MM.1S (cell line): ENCODE results near the gene AMBN.

ENCODE experiments used
- DNase-seq: peaks from one replicate; pipeline ENCODE4 v3.0.0-alpha.2; 2015
- H2AFZ ChIP-seq: fragments of 300-600 bp; sonication (generic); 2 replicates; pipeline ENCODE4 v1.6.0; 2016; ENCODE audit warnings: antibody characterized with exemption, low read length
- H3F3A ChIP-seq: fragments of 300-600 bp; sonication (generic); 2 replicates; pipeline ENCODE4 v1.6.1; 2016; ENCODE audit warnings: mild to moderate bottlenecking, antibody characterized with exemption, low read length, moderate library complexity, mixed read lengths; ENCODE audit not compliant: insufficient read depth
- H3K27ac ChIP-seq: fragments of 300-600 bp; sonication (generic); 2 replicates; pipeline ENCODE4 v1.5.1; 2016; ENCODE audit warnings: mild to moderate bottlenecking, low read length
- H3K27me3 ChIP-seq: fragments of 300-600 bp; sonication (generic); replicated peaks from 2 replicates; pipeline ENCODE4 v1.6.0; 2016; ENCODE audit warnings: low read length; ENCODE audit not compliant: insufficient read depth
- H3K36me3 ChIP-seq: fragments of 300-600 bp; sonication (generic); replicated peaks from 2 replicates; pipeline ENCODE4 v1.6.1; 2016; ENCODE audit warnings: mild to moderate bottlenecking, low read length, mixed read lengths; ENCODE audit not compliant: insufficient read depth
- H3K4me1 ChIP-seq: fragments of 300-600 bp; sonication (generic); 2 replicates; pipeline ENCODE4 v1.6.1; 2016; ENCODE audit warnings: low read length, mixed read lengths
- H3K4me2 ChIP-seq: fragments of 300-600 bp; sonication (generic); 2 replicates; pipeline ENCODE4 v1.6.0; 2016; ENCODE audit warnings: low read depth, low read length
- H3K4me3 ChIP-seq: fragments of 300-600 bp; sonication (generic); 2 replicates; pipeline ENCODE4 v1.5.1; 2016; ENCODE audit warnings: low read length, mixed read lengths
- H3K79me2 ChIP-seq: fragments of 300-600 bp; sonication (generic); 2 replicates; pipeline ENCODE4 v1.6.1; 2016; ENCODE audit warnings: mixed run types, low read length, mixed read lengths
- H3K9ac ChIP-seq: fragments of 300-600 bp; sonication (generic); 2 replicates; pipeline ENCODE4 v1.6.1; 2016; ENCODE audit warnings: low read length, mixed read lengths
- H3K9me2 ChIP-seq: fragments of 300-600 bp; sonication (generic); replicated peaks from 2 replicates; pipeline ENCODE4 v1.6.1; 2016; ENCODE audit warnings: mild to moderate bottlenecking, low read length, mixed read lengths; ENCODE audit not compliant: insufficient read depth
- H3K9me3 ChIP-seq: fragments of 300-600 bp; sonication (generic); replicated peaks from 2 replicates; pipeline ENCODE4 v1.6.1; 2016; ENCODE audit warnings: mild to moderate bottlenecking, low read length, mixed read lengths; ENCODE audit not compliant: insufficient read depth
- H4K20me1 ChIP-seq: fragments of 300-600 bp; sonication (generic); 2 replicates; pipeline ENCODE4 v1.6.1; 2016; ENCODE audit warnings: mild to moderate bottlenecking, low read length, moderate library complexity, mixed read lengths; ENCODE audit not compliant: insufficient read depth
- EZH2 ChIP-seq: fragments of 300-600 bp; sonication (generic); optimal IDR thresholded peaks from 2 replicates; pipeline ENCODE3; 2017; ENCODE audit warnings: low read depth, mild to moderate bottlenecking, antibody characterized with exemption, low read length, mixed read lengths
- EZH2phosphoT487 ChIP-seq: fragments of 300-600 bp; sonication (generic); IDR thresholded peaks from 2 replicates; pipeline ENCODE4 v1.6.1; 2018; ENCODE audit warnings: antibody characterized with exemption, low read length
- TF ChIP-seq, protein P1 (sequence below): fragments of 300-600 bp; sonication (generic); IDR thresholded peaks from 2 replicates; pipeline ENCODE4 v1.5.1; 2016; ENCODE audit warnings: antibody characterized with exemption, low read length, mixed read lengths

Gene AMBN

GRCh38 chr4:70619778-70620177 lies 27.7 kb downstream of the AMBN start:
- Histone ChIP-seq H3K4me1 (no peaks in the 10 kb centered on the region), H2AFZ (no peak overlapping the region), H4K20me1 (no peaks in the 10 kb centered on the region), H3K9ac (no peak overlapping the region), H3K4me2 (no peak overlapping the region), H3K9me3 (no peaks in the 10 kb centered on the region), H3K79me2 (no peaks in the 10 kb centered on the region), H3K27me3 (no peaks in the 10 kb centered on the region), H3K4me3 (no peak overlapping the region), H3K36me3 (no peaks in the 10 kb centered on the region), H3K9me2 (no peaks in the 10 kb centered on the region), H3K27ac (no peak overlapping the region), H3F3A (peaks cover 7% of the 10 kb centered on the region)
- TF ChIP-seq, protein P1, sequence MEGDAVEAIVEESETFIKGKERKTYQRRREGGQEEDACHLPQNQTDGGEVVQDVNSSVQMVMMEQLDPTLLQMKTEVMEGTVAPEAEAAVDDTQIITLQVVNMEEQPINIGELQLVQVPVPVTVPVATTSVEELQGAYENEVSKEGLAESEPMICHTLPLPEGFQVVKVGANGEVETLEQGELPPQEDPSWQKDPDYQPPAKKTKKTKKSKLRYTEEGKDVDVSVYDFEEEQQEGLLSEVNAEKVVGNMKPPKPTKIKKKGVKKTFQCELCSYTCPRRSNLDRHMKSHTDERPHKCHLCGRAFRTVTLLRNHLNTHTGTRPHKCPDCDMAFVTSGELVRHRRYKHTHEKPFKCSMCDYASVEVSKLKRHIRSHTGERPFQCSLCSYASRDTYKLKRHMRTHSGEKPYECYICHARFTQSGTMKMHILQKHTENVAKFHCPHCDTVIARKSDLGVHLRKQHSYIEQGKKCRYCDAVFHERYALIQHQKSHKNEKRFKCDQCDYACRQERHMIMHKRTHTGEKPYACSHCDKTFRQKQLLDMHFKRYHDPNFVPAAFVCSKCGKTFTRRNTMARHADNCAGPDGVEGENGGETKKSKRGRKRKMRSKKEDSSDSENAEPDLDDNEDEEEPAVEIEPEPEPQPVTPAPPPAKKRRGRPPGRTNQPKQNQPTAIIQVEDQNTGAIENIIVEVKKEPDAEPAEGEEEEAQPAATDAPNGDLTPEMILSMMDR, result no peak
- TF ChIP-seq EZH2phosphoT487 (no peak), EZH2 (no peak)
- DNase-seq, result no peak

DNA sequence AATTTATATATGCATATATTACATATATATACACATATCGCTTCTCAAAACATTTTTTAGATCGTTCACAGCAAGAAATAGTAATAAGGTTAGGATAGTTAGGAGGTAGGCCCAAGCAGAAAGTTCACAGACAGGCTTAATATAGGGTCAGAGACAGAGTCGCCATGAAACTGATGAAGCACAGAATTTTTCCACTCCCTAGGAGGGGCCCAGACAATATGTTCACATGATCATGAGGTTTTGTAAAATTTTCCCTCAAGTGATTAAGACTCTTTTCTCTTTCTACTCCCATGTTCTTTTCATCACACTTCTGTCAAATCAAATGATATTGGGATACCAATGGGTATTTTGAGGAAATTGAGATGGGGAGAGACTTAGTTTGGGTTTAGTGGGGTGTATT lies 31.3 kb downstream of the AMBN start:
- Histone ChIP-seq H3K9me2 (no peaks in the 10 kb centered on the region), H4K20me1 (no peaks in the 10 kb centered on the region), H3F3A (peaks cover 7% of the 10 kb centered on the region), H3K36me3 (no peaks in the 10 kb centered on the region), H3K4me3 (no peak overlapping the region), H3K9me3 (no peaks in the 10 kb centered on the region), H3K9ac (no peak overlapping the region), H3K4me1 (no peaks in the 10 kb centered on the region), H3K79me2 (no peaks in the 10 kb centered on the region), H3K4me2 (no peak overlapping the region), H3K27me3 (no peaks in the 10 kb centered on the region), H2AFZ (no peak overlapping the region), H3K27ac (no peak overlapping the region)
- no peak for DNase-seq
- TF ChIP-seq, protein P1, result no peak
- TF ChIP-seq EZH2phosphoT487, result no peak
- TF ChIP-seq EZH2, result no peak

DNA sequence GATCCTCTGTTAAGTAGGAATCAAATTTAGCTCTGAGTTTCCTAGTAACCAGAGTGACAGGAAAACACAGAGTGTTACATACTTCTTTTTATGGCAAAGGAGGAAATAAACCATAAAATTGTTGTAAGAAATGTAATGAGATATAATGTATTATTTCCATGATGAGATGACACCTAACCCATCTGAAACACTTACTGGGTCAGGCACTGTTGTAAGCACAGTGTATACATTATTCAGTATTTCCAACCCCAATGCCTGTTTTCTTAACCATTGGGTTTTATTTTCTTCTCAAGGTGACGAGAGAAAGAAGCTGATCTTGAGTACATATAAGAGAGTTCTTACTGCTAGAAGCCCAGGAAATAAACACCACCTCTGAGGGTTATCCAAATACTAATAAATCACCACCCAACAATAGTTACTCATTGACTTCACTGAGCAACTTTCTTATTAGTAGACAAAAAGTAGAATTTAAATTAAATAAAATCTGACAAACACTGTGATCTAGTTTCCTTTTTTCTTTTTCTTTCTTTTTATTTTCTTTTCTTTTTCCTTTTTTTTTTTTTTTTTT lies 32.3 kb downstream of the AMBN start:
- H3F3A ChIP-seq, result peaks cover 7% of the 10 kb centered on the region
- H3K9me2 ChIP-seq, result no peaks in the 10 kb centered on the region
- DNase-seq, result no peak
- H4K20me1 ChIP-seq, result no peaks in the 10 kb centered on the region
- H3K9ac ChIP-seq, result no peak overlapping the region
- no peaks in the 10 kb centered on the region for H3K79me2 ChIP-seq
- TF ChIP-seq EZH2phosphoT487 (no peak), EZH2 (no peak)
- TF ChIP-seq, protein P1, result no peak
- no peaks in the 10 kb centered on the region for H3K4me1 ChIP-seq
- H3K4me2 ChIP-seq, result no peak overlapping the region
- H3K9me3 ChIP-seq, result no peaks in the 10 kb centered on the region
- H3K36me3 ChIP-seq, result no peaks in the 10 kb centered on the region
- H3K4me3 ChIP-seq, result no peak overlapping the region
- no peak overlapping the region for H3K27ac ChIP-seq
- no peak overlapping the region for H2AFZ ChIP-seq
- no peaks in the 10 kb centered on the region for H3K27me3 ChIP-seq
